Naive B cell (primary cell): Measurements from ENCODE around the gene RNGTT. TPM values are rescaled to one million over a fixed set of nuclear protein-coding genes. Genes with fewer than 3 reads are reported as not detected.
A peak's percentile ranks its signal among the peaks of the same experiment; 100 is the strongest.

ENCODE experiments used
- ATAC-seq, 2 donors: fragments of 150-1000 bp; cut with Tn5 transposase; 2 replicates each; pipeline ENCODE4 v1.10.0; 2021; ENCODE audit warnings: low read depth in 2 of 2, mild to moderate bottlenecking in 2 of 2, moderate library complexity in 2 of 2
- DNase-seq: peaks from one replicate; pipeline ENCODE4 v3.0.0; 2022
- H3K27ac Mint-ChIP-seq, 6 donors: one replicate each; pipeline ENCODE4 v1.8.0; 2020 to 2022; ENCODE audit warnings: mild to moderate bottlenecking in 6 of 6, mixed read lengths in 6 of 6, moderate library complexity in 5 of 6, inconsistent platforms in 2 of 6
- H3K27me3 Mint-ChIP-seq, 3 donors: one replicate each; pipeline ENCODE4 v1.8.0; 2021 to 2022; ENCODE audit warnings: mixed read lengths in 3 of 3, mild to moderate bottlenecking in 1 of 3
- H3K36me3 Mint-ChIP-seq, 2 donors: one replicate each; pipeline ENCODE4 v1.8.0; 2020 to 2022; ENCODE audit warnings: mixed read lengths in 2 of 2, inconsistent platforms in 1 of 2, mild to moderate bottlenecking in 1 of 2
- H3K4me1 Mint-ChIP-seq, 3 donors: one replicate each; pipeline ENCODE4 v1.8.0; 2020 to 2022; ENCODE audit warnings: mixed read lengths in 3 of 3, inconsistent platforms in 1 of 3, mild to moderate bottlenecking in 1 of 3, moderate library complexity in 1 of 3
- H3K4me3 Mint-ChIP-seq, 8 donors: one replicate each; pipeline ENCODE4 v1.8.0; 2020 to 2022; ENCODE audit warnings: mild to moderate bottlenecking in 8 of 8, mixed read lengths in 8 of 8, moderate library complexity in 8 of 8, inconsistent platforms in 2 of 8
- H3K9me3 Mint-ChIP-seq, 7 donors: one replicate each; pipeline ENCODE4 v1.8.0; 2020 to 2022; ENCODE audit warnings: mixed read lengths in 7 of 7, mild to moderate bottlenecking in 5 of 7, inconsistent platforms in 2 of 7, moderate library complexity in 1 of 7
- polyA plus RNA-seq, 6 donors: library from polyadenylated mRNA; unstranded; fragments of 300-500 nt; fragmentation: Illumina TruSeq; gene quantifications; one replicate each; pipeline ENCODE4 v1.2.3, GENCODE V29; 2021; ENCODE audit warnings: low read depth in 6 of 6

The RNGTT gene
- polyA plus RNA-seq, 6 donors from 2014 or later, result 17.9 to 59.8 (median 40.0) TPM

GRCh38 chr6:88562353-88563276 is 400.8 kb downstream of the RNGTT start:
- peaks cover 0 to 6% of the 10 kb centered on the region in 2 donors for H3K36me3 Mint-ChIP-seq
- H3K9me3 Mint-ChIP-seq, result peaks cover 0 to 5% (median 0%) of the 10 kb centered on the region in 7 donors
- DNase-seq, result no peak
- H3K4me1 Mint-ChIP-seq, result peaks cover 0 to 12% (median 6%) of the 10 kb centered on the region in 3 donors
- peak overlapping the region in 1 of 6 donors; percentile 14 for H3K27ac Mint-ChIP-seq
- peaks cover 0 to 11% (median 10%) of the 10 kb centered on the region in 3 donors for H3K27me3 Mint-ChIP-seq
- no peak for ATAC-seq
- no peak overlapping the region for H3K4me3 Mint-ChIP-seq

GRCh38 chr6:88561954-88562315 is 401.5 kb downstream of the RNGTT start:
- DNase-seq (no peak), ATAC-seq (no peak)
- peaks cover 0 to 6% of the 10 kb centered on the region in 2 donors for H3K36me3 Mint-ChIP-seq
- H3K9me3 Mint-ChIP-seq, result peaks cover 0 to 4% (median 0%) of the 10 kb centered on the region in 7 donors
- peaks cover 0 to 12% (median 6%) of the 10 kb centered on the region in 3 donors for H3K4me1 Mint-ChIP-seq
- H3K27ac Mint-ChIP-seq, result no peak overlapping the region
- H3K4me3 Mint-ChIP-seq, result peak overlapping the region in 1 of 8 donors; percentile 9
- H3K27me3 Mint-ChIP-seq, result peaks cover 0 to 11% (median 10%) of the 10 kb centered on the region in 3 donors

GRCh38 chr6:88561034-88561953 is 402.1 kb downstream of the RNGTT start:
- Mint-ChIP-seq H3K27ac (peak overlapping the region in 1 of 6 donors; percentile 81), H3K9me3 (peaks cover 0 to 4% (median 0%) of the 10 kb centered on the region in 7 donors), H3K4me1 (peaks cover 0 to 12% (median 6%) of the 10 kb centered on the region in 3 donors), H3K27me3 (peaks cover 0 to 12% (median 5%) of the 10 kb centered on the region in 3 donors), H3K36me3 (peaks cover 0 to 6% of the 10 kb centered on the region in 2 donors), H3K4me3 (peak overlapping the region in 2 of 8 donors; percentile 9 to 47)
- DNase-seq, result no peak
- ATAC-seq, result no peak

Other genes starting within 250 kb of the RNGTT start
- gene PNRC1, start 117.1 kb upstream of the RNGTT start, polyA plus RNA-seq, result 100 to 1,000 TPM; 421 to 964 (median 760) TPM
- gene SRSF12, start 154.5 kb upstream of the RNGTT start, polyA plus RNA-seq, result under 1 TPM in 5 of 6 donors, not detected in 1; 0.06 to 0.92 (median 0.32) TPM
- gene PM20D2, start 182.4 kb upstream of the RNGTT start, polyA plus RNA-seq, result 10 to 100 TPM in 4 of 6 donors, 1 to 10 TPM in 2; 7.1 to 13.1 (median 11.0) TPM